ENCODE results near the gene SLC9C1.

GRCh38 chr3:112308151-112308911 lies 14.3 kb upstream of the SLC9C1 start:
- TF ChIP-seq CTCF (IDR thresholded peaks at IDR 0.05; ENCODE audit: low read length) = no peak
- no peak for TF ChIP-seq EZH2 (IDR thresholded peaks at IDR 0.05; ENCODE audit: borderline replicate concordance, low read length)

Measured in OCI-LY1 (cell line).